ENCODE results near the gene MLLT6.

DNA sequence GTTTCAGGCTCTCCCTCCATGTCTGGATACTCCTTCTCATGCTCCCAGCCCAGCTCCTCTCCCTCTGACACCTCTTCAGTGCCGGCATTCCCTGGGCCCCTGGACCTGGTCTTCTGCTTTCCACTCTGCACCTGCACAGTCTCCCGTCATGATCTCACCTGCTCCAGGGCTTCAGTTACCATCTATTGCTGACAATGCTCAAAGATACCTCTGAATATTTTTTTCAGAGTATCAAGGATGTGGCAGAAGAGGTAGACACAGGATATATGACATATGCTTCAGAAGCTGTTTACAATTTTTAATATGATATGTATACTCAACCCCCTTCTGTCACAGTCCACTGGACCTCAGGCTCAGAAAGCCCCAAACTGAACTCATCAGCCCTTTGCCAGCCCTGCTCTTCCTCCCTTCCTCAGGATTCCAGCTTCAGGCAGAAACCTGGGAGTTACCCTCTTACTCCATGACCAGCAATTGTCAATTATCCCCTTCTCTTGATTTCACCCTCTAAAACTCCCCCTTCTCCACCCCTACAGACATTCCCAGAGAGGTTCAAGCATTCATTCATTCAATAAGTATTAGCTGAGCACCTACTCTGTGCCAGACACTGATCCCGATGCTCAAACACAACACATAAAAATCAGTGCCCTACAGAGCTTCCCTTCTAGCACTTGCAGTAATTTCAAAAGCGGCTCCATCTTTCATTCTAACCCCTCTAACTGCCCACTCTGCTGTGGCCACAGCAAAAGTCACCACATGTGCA lies 7.8 kb upstream of the MLLT6 start:
- TF ChIP-seq POLR2A (IDR thresholded peaks at IDR 0.05): no peak
- TF ChIP-seq, protein P1, sequence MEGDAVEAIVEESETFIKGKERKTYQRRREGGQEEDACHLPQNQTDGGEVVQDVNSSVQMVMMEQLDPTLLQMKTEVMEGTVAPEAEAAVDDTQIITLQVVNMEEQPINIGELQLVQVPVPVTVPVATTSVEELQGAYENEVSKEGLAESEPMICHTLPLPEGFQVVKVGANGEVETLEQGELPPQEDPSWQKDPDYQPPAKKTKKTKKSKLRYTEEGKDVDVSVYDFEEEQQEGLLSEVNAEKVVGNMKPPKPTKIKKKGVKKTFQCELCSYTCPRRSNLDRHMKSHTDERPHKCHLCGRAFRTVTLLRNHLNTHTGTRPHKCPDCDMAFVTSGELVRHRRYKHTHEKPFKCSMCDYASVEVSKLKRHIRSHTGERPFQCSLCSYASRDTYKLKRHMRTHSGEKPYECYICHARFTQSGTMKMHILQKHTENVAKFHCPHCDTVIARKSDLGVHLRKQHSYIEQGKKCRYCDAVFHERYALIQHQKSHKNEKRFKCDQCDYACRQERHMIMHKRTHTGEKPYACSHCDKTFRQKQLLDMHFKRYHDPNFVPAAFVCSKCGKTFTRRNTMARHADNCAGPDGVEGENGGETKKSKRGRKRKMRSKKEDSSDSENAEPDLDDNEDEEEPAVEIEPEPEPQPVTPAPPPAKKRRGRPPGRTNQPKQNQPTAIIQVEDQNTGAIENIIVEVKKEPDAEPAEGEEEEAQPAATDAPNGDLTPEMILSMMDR (IDR thresholded peaks at IDR 0.05): no peak
